ENCODE results near the gene FASTKD1.
"Not testable (repeated sequence)": the region's sequence is repeated elsewhere in the genome, so short reads cannot be mapped to it uniquely, and the experiment has no call there.

The FASTKD1 gene

GRCh38 chr2:169539460-169539859, 34.2 kb downstream of the FASTKD1 start:
- H3K9ac ChIP-seq (ENCODE audit: low read length in 5 of 5); H3K4me3 ChIP-seq (ENCODE audit: low read depth in 1 of 5, low read length in 5 of 5); H3K27ac ChIP-seq (ENCODE audit: low read depth, low read length); H3K9me3 ChIP-seq (ENCODE audit: control insufficient read depth in 5 of 5, low read length in 5 of 5); H3K27me3 ChIP-seq (ENCODE audit: control insufficient read depth in 5 of 5, insufficient read depth in 4 of 5, low read length in 5 of 5); H3K4me1 ChIP-seq (ENCODE audit: control insufficient read depth in 5 of 5, insufficient read depth in 5 of 5, low read length in 5 of 5): not testable (repeated sequence)
- peaks cover 4 to 17% (median 6%) of the 10 kb centered on the region in 5 donors for H3K36me3 ChIP-seq (ENCODE audit: control insufficient read depth in 5 of 5, insufficient read depth in 5 of 5, low read length in 5 of 5)

DNA sequence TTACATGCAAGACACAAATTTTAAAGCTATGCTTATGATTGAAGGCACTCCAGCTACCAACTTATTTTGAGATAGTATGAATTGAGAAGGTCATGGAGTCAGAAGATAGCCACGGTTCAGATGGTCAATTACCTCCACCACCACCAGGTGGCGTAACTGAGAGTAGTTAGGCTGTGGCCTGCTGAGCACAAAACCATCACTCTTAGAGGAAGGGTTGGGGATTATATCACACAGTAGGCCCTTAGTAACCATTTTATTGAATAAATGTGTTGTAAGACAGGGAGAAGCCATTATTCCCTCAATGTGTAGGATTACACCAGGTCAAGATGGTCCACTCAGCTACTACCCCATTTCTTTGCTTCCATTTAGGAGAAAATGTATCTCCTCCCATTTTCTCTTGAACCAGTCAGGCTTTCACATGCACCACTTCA, 45.4 kb downstream of the FASTKD1 start:
- H3K27me3 ChIP-seq (ENCODE audit: control insufficient read depth in 5 of 5, insufficient read depth in 4 of 5, low read length in 5 of 5), result no peaks in the 10 kb centered on the region
- no peak overlapping the region for H3K4me3 ChIP-seq (ENCODE audit: low read depth in 1 of 5, low read length in 5 of 5)
- no peaks in the 10 kb centered on the region for H3K9me3 ChIP-seq (ENCODE audit: control insufficient read depth in 5 of 5, low read length in 5 of 5)
- H3K9ac ChIP-seq (ENCODE audit: low read length in 5 of 5), result no peak overlapping the region
- H3K27ac ChIP-seq (ENCODE audit: low read depth, low read length), result no peak overlapping the region
- H3K4me1 ChIP-seq (ENCODE audit: control insufficient read depth in 5 of 5, insufficient read depth in 5 of 5, low read length in 5 of 5), result no peaks in the 10 kb centered on the region
- peaks cover 6 to 44% (median 16%) of the 10 kb centered on the region in 5 donors for H3K36me3 ChIP-seq (ENCODE audit: control insufficient read depth in 5 of 5, insufficient read depth in 5 of 5, low read length in 5 of 5)

DNA sequence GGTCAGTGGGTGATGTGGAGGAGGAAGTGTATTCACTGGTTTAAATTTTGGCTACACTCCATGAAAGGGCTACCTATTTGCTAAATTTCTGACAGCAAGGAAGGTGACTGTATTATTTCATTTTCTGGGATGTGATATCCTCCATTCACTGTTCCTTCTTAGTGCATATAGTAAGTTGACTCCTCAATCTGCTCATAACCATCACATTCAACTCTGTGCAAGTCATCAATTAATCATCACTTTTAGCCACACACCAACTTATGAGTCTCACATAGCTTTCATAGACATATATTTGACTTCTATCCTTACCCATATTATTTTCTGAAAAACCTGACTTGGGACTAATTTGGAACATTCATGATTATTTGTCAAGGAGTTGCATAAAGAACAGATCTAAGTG, 47.2 kb downstream of the FASTKD1 start:
- Histone ChIP-seq H3K27me3 (ENCODE audit: control insufficient read depth in 5 of 5, insufficient read depth in 4 of 5, low read length in 5 of 5) (no peaks in the 10 kb centered on the region), H3K9ac (ENCODE audit: low read length in 5 of 5) (no peak overlapping the region), H3K4me3 (ENCODE audit: low read depth in 1 of 5, low read length in 5 of 5) (no peak overlapping the region), H3K27ac (ENCODE audit: low read depth, low read length) (no peak overlapping the region), H3K4me1 (ENCODE audit: control insufficient read depth in 5 of 5, insufficient read depth in 5 of 5, low read length in 5 of 5) (no peaks in the 10 kb centered on the region), H3K36me3 (ENCODE audit: control insufficient read depth in 5 of 5, insufficient read depth in 5 of 5, low read length in 5 of 5) (peaks cover 3 to 40% (median 16%) of the 10 kb centered on the region in 5 donors), H3K9me3 (ENCODE audit: control insufficient read depth in 5 of 5, low read length in 5 of 5) (no peaks in the 10 kb centered on the region)

- H3K36me3 ChIP-seq (ENCODE audit: control insufficient read depth in 5 of 5, insufficient read depth in 5 of 5, low read length in 5 of 5), result peaks cover 7 to 30% (median 15%) of the 10 kb centered on the region in 5 donors
- no peak overlapping the region for H3K9ac ChIP-seq (ENCODE audit: low read length in 5 of 5)
- no peak overlapping the region for H3K4me3 ChIP-seq (ENCODE audit: low read depth in 1 of 5, low read length in 5 of 5)
- no peak overlapping the region for H3K27ac ChIP-seq (ENCODE audit: low read depth, low read length)
- H3K4me1 ChIP-seq (ENCODE audit: control insufficient read depth in 5 of 5, insufficient read depth in 5 of 5, low read length in 5 of 5), result no peaks in the 10 kb centered on the region
- no peaks in the 10 kb centered on the region for H3K9me3 ChIP-seq (ENCODE audit: control insufficient read depth in 5 of 5, low read length in 5 of 5)
- no peaks in the 10 kb centered on the region for H3K27me3 ChIP-seq (ENCODE audit: control insufficient read depth in 5 of 5, insufficient read depth in 4 of 5, low read length in 5 of 5)
These were observed 48.2 kb downstream of the FASTKD1 start for GRCh38 chr2:169525434-169525833.

DNA sequence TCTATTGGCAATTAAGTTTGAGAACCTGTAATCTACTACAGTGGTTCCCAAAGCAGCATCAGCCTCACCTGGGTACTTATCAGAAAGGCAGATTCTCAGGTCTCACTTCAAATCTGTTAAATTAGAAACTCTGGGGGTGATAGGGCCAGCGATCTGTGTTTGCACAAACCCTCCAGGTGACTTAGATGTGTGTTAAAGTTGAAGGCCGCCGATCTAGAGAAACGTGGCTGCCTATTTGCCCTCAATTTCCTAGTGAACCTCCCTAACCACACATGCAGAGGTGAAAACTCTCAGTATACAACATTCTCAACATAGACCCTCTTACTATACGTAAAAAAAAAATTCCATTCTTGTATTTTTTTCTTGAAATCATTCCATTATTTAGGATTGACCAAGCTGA, 50.0 kb downstream of the FASTKD1 start:
- H3K4me1 ChIP-seq (ENCODE audit: control insufficient read depth in 5 of 5, insufficient read depth in 5 of 5, low read length in 5 of 5), result no peaks in the 10 kb centered on the region
- H3K9me3 ChIP-seq (ENCODE audit: control insufficient read depth in 5 of 5, low read length in 5 of 5), result no peaks in the 10 kb centered on the region
- no peak overlapping the region for H3K27ac ChIP-seq (ENCODE audit: low read depth, low read length)
- no peaks in the 10 kb centered on the region for H3K27me3 ChIP-seq (ENCODE audit: control insufficient read depth in 5 of 5, insufficient read depth in 4 of 5, low read length in 5 of 5)
- H3K9ac ChIP-seq (ENCODE audit: low read length in 5 of 5), result no peak overlapping the region
- H3K4me3 ChIP-seq (ENCODE audit: low read depth in 1 of 5, low read length in 5 of 5), result no peak overlapping the region
- H3K36me3 ChIP-seq (ENCODE audit: control insufficient read depth in 5 of 5, insufficient read depth in 5 of 5, low read length in 5 of 5), result peaks cover 3 to 15% (median 5%) of the 10 kb centered on the region in 5 donors

- no peak overlapping the region for H3K27ac ChIP-seq (ENCODE audit: low read depth, low read length)
- no peak overlapping the region for H3K4me3 ChIP-seq (ENCODE audit: low read depth in 1 of 5, low read length in 5 of 5)
- no peaks in the 10 kb centered on the region for H3K27me3 ChIP-seq (ENCODE audit: control insufficient read depth in 5 of 5, insufficient read depth in 4 of 5, low read length in 5 of 5)
- no peak overlapping the region for H3K9ac ChIP-seq (ENCODE audit: low read length in 5 of 5)
- H3K9me3 ChIP-seq (ENCODE audit: control insufficient read depth in 5 of 5, low read length in 5 of 5), result no peaks in the 10 kb centered on the region
- H3K4me1 ChIP-seq (ENCODE audit: control insufficient read depth in 5 of 5, insufficient read depth in 5 of 5, low read length in 5 of 5), result no peaks in the 10 kb centered on the region
- peaks cover 0 to 10% (median 5%) of the 10 kb centered on the region in 5 donors for H3K36me3 ChIP-seq (ENCODE audit: control insufficient read depth in 5 of 5, insufficient read depth in 5 of 5, low read length in 5 of 5)
These were observed 52.8 kb downstream of the FASTKD1 start for GRCh38 chr2:169520896-169521295.

DNA sequence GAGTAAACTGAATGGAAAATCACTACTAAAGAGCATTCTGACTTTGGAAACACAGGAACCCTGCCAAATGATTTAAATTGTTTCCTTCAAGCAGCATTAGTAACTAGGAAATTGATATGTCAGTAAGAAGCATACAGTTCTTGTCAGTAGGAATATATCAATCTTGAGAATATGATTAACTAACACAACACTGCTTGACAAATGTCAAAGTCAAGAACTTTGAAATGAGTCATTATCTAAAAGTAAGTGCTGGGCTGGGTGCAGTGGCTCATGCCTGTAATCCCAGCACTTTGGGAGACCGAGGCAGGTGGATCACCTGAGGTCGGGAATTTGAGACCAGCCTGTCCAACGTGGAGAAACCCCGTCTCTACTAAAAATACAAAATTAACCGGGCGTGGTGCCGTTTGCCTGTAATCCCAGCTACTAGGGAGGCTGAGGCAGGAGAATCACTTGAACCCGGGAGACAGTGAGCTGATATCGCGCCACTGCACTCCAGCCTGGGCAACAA, 57.1 kb downstream of the FASTKD1 start:
- H3K9me3 ChIP-seq (ENCODE audit: control insufficient read depth in 5 of 5, low read length in 5 of 5); H3K4me1 ChIP-seq (ENCODE audit: control insufficient read depth in 5 of 5, insufficient read depth in 5 of 5, low read length in 5 of 5); H3K9ac ChIP-seq (ENCODE audit: low read length in 5 of 5); H3K27me3 ChIP-seq (ENCODE audit: control insufficient read depth in 5 of 5, insufficient read depth in 4 of 5, low read length in 5 of 5); H3K27ac ChIP-seq (ENCODE audit: low read depth, low read length); H3K36me3 ChIP-seq (ENCODE audit: control insufficient read depth in 5 of 5, insufficient read depth in 5 of 5, low read length in 5 of 5); H3K4me3 ChIP-seq (ENCODE audit: low read depth in 1 of 5, low read length in 5 of 5): not testable (repeated sequence)

GRCh38 chr2:169514758-169515157, 58.9 kb downstream of the FASTKD1 start:
- H3K27ac ChIP-seq (ENCODE audit: low read depth, low read length), result not testable (repeated sequence)

GRCh38 chr2:169513926-169514325, 59.7 kb downstream of the FASTKD1 start:
- H3K4me1 ChIP-seq (ENCODE audit: control insufficient read depth in 5 of 5, insufficient read depth in 5 of 5, low read length in 5 of 5), result no peaks in the 10 kb centered on the region
- H3K4me3 ChIP-seq (ENCODE audit: low read depth in 1 of 5, low read length in 5 of 5), result no peak overlapping the region
- H3K9ac ChIP-seq (ENCODE audit: low read length in 5 of 5), result no peak overlapping the region
- H3K36me3 ChIP-seq (ENCODE audit: control insufficient read depth in 5 of 5, insufficient read depth in 5 of 5, low read length in 5 of 5), result no peaks in the 10 kb centered on the region
- H3K27ac ChIP-seq (ENCODE audit: low read depth, low read length), result no peak overlapping the region
- H3K9me3 ChIP-seq (ENCODE audit: control insufficient read depth in 5 of 5, low read length in 5 of 5), result no peaks in the 10 kb centered on the region
- no peaks in the 10 kb centered on the region for H3K27me3 ChIP-seq (ENCODE audit: control insufficient read depth in 5 of 5, insufficient read depth in 4 of 5, low read length in 5 of 5)

More at GRCh38 chr2:169514758-169515157, 58.9 kb downstream of the FASTKD1 start:
- H3K9me3 ChIP-seq (ENCODE audit: control insufficient read depth in 5 of 5, low read length in 5 of 5); H3K4me3 ChIP-seq (ENCODE audit: low read depth in 1 of 5, low read length in 5 of 5); H3K4me1 ChIP-seq (ENCODE audit: control insufficient read depth in 5 of 5, insufficient read depth in 5 of 5, low read length in 5 of 5); H3K36me3 ChIP-seq (ENCODE audit: control insufficient read depth in 5 of 5, insufficient read depth in 5 of 5, low read length in 5 of 5); H3K27me3 ChIP-seq (ENCODE audit: control insufficient read depth in 5 of 5, insufficient read depth in 4 of 5, low read length in 5 of 5); H3K9ac ChIP-seq (ENCODE audit: low read length in 5 of 5): not testable (repeated sequence)

DNA sequence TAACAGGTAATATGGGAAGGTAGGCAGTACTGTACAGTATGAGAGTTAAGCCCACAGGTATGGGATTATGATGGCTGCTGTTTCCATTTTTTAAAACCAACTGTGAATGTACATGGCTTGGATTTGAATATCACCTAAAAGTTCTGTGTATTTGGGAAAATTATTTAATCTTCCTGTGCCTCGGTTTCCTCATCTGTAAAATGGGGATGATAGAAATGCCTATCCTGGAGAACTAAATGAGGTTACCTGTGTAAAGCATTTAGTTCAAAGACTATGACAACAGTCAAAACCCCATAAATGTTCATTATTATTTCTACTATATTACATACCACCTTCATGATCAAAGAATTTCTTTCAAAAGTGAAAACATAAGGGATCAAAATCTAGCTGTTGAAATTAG, 60.6 kb downstream of the FASTKD1 start:
- H3K4me3 ChIP-seq (ENCODE audit: low read depth in 1 of 5, low read length in 5 of 5), result no peak overlapping the region
- H3K27ac ChIP-seq (ENCODE audit: low read depth, low read length), result no peak overlapping the region
- H3K27me3 ChIP-seq (ENCODE audit: control insufficient read depth in 5 of 5, insufficient read depth in 4 of 5, low read length in 5 of 5), result no peaks in the 10 kb centered on the region

DNA sequence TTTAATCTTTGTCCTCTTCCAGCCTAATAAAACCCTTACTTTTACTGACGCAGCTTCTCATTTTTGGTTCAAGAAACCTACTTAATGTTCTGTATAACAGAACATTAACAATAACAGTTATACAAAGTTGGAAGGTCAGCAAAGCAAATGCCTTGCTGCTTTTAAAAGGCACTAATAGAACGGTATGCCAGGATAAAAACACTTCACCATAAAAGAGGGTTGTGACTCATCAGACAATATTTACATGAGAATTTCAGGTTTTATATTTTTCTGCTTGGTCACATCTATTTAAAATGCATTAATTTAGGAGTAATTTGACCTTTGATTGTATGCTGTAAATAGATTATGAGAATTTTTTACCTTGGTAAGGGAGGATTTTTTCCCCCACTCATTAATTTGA, 61.1 kb downstream of the FASTKD1 start:
- H3K27me3 ChIP-seq (ENCODE audit: control insufficient read depth in 5 of 5, insufficient read depth in 4 of 5, low read length in 5 of 5), result no peaks in the 10 kb centered on the region
- H3K4me3 ChIP-seq (ENCODE audit: low read depth in 1 of 5, low read length in 5 of 5), result no peak overlapping the region
- no peak overlapping the region for H3K9ac ChIP-seq (ENCODE audit: low read length in 5 of 5)
- no peaks in the 10 kb centered on the region for H3K4me1 ChIP-seq (ENCODE audit: control insufficient read depth in 5 of 5, insufficient read depth in 5 of 5, low read length in 5 of 5)
- H3K27ac ChIP-seq (ENCODE audit: low read depth, low read length), result no peak overlapping the region
- H3K36me3 ChIP-seq (ENCODE audit: control insufficient read depth in 5 of 5, insufficient read depth in 5 of 5, low read length in 5 of 5), result no peaks in the 10 kb centered on the region
- no peaks in the 10 kb centered on the region for H3K9me3 ChIP-seq (ENCODE audit: control insufficient read depth in 5 of 5, low read length in 5 of 5)

More for the DNA sequence above, 60.6 kb downstream of the FASTKD1 start:
- Histone ChIP-seq H3K9me3 (ENCODE audit: control insufficient read depth in 5 of 5, low read length in 5 of 5) (no peaks in the 10 kb centered on the region), H3K36me3 (ENCODE audit: control insufficient read depth in 5 of 5, insufficient read depth in 5 of 5, low read length in 5 of 5) (no peaks in the 10 kb centered on the region), H3K4me1 (ENCODE audit: control insufficient read depth in 5 of 5, insufficient read depth in 5 of 5, low read length in 5 of 5) (no peaks in the 10 kb centered on the region), H3K9ac (ENCODE audit: low read length in 5 of 5) (no peak overlapping the region)

Measured in subcutaneous abdominal adipose tissue (tissue), 5 donors.